SK-N-DZ (cell line): Measurements from ENCODE around the gene LSM7.

ENCODE experiments used
- DNase-seq: peaks from one replicate; pipeline ENCODE4 v3.0.0-alpha.2; 2015; ENCODE audit warnings: low spot score

The LSM7 gene

DNA sequence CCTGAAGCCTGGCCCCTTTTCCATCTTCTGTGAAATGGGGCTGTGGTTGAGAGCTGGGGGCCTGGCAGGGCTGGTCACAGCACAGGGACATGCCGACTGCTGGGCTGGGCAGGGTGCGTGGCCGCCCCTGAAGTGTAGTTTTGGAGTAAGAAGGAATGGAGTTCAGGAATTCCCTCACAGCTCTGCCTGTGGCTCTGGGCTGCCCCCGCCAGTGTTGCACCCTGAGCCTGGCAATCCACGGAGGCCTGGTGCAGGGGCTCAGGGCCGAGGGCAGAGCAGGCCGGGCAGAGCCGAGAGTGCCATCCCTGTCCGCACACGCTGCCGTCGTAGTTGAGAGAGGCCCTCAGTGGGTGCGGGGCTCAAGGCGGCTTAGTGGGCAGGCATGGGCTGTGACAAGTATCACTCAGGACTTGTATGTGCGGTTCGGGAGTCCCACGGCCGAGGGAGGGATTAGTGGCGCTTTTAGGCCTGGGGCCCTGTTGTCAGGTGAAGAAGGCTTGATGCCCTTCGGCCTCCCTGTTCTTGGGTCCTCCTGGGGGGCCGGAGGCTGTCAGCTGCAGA, 9.7 kb upstream of the LSM7 start:
- no peak for DNase-seq

GRCh38 chr19:2337329-2337707, 8.9 kb upstream of the LSM7 start:
- DNase-seq, result peak; percentile 89

GRCh38 chr19:2336528-2337328, 8.3 kb upstream of the LSM7 start:
- no peak for DNase-seq

DNA sequence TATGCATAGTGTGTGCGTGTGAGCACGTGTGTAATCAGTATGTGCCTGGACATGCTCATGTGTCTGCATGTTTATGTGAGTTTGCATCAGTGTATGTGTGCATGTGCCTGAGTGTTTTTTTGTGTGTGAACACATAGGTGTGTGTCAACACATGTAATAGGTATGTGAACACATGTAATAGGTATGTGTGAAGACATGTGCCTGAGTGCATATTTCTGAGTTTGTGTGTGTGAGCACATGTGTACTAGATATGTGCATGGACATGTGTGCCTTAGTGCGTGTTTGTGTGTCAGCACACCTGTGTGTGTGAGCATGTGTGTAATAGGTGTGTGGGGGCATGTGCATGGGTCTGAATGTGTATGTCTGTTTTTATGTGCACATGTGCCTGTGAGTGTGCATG, 7.5 kb upstream of the LSM7 start:
- DNase-seq, result no peak

DNA sequence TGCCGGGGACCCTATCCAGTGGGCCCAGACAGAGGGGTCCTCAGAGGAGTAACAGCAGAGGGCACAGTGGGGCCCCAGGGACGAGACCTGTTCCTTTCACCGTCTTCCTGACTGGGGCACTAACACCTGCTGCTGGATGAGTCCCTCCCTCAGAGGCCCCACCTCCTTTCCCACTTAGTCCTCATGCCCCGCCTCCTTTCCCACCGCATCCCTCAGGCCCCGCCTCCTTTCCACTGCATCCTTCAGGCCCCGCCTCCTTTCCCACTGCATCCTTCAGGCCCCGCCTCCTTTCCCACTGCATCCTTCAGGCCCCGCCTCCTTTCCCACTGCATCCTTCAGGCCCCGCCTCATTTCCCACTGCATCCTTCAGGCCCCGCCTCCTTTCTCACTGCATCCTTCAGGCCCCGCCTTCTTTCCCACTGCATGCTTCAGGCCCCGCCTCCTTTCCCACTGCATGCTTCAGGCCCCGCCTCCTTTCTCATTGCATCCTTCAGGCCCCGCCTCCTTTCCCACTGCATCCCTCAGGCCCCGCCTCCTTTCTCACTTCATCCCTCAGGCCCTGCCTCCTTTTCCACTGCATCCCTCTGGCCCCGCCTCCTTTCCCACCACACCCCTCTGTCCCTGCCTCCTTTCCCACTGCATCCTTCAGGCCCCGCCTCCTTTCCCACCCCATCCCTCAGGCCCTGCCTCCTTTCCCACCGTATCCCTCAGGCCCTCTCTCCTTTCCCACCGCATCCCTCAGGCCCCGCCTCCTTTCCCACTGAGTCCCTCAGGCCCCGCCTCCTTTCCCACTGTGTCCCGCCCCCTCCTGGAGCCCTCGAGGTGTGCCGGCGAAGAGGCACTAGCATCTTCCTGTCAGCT, 6.8 kb upstream of the LSM7 start:
- DNase-seq, result no peak

- no peak for DNase-seq
Measured at GRCh38 chr19:2334426-2334825, 6.0 kb upstream of the LSM7 start.

DNA sequence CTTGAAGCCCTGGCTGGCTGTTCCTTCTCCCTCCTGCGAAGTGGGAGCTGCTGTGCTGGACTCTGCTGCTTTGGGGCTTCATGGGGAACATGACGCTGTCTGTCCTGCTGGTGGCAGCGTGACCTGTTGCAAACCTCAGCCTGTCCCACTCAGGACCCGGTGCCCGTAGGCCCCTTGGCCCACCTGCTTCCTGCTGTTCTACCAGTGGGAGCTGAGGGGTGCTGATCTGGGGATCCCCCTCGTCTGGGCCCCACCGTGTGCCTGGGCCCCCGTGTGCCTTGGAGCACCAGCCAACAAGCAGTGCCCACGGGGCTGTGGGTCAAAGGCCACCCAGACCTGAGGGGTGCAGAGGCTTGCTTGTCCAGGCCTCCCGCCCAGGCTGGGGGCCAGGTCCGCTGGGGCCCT, 5.4 kb upstream of the LSM7 start:
- DNase-seq, result peak; percentile 35

- DNase-seq, result peak; percentile 46
Measured at GRCh38 chr19:2333027-2333806, 4.8 kb upstream of the LSM7 start.

- peak; percentile 47 for DNase-seq
Measured at GRCh38 chr19:2332341-2333026, 4.1 kb upstream of the LSM7 start.

DNA sequence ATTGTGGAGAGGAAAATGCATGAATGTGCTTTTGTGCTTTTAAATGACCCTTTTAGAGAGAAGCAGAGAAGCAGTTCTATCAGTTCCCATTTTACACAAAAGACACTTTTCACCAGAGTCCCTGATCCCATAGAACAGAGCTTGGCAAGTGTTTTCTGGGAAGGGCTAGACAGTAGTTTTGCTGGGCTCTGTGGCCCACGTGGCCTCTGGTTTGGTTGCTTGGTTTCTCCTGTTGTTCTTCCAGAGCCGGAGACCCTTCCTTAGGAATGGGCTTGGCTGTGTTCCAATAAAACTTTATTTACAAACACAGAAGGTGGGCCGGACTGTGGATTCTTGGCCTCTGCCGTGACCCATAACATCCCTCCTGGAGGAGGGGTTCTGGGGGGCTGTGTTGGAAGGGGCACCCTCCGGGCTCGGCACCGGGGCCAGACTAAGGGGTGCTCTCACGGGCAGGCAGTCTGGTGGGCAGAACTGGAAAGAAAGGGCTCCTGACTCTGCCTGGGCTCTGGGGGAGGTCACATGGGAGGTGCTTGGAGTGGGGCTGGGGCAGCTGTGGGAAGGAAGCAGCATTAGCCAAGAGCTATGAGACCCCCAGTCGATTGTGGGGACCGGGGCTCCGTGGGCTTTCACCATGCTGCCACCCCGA, 3.3 kb upstream of the LSM7 start:
- no peak for DNase-seq

GRCh38 chr19:2330632-2331284, 2.4 kb upstream of the LSM7 start:
- DNase-seq, result no peak

GRCh38 chr19:2330255-2330631, 1.9 kb upstream of the LSM7 start:
- no peak for DNase-seq

- no peak for DNase-seq
Measured at GRCh38 chr19:2329501-2329916, 1.1 kb upstream of the LSM7 start.

DNA sequence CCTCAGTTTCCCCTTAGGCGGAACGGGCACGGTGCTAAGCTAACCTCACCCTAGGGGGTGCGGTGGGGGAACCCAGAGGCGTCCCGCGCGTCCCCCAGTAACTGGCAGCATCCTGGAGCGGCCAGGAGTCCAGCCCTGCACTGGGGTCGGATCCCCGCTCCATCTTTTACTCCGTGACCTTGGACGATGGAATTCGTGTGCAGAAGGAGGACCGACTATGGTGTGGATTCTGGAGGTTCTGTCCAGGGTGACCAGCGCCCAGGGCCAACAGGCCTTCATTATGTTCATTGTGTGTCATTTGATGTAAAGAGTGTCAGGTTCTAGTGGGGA, 728 bp upstream of the LSM7 start:
- no peak for DNase-seq

DNA sequence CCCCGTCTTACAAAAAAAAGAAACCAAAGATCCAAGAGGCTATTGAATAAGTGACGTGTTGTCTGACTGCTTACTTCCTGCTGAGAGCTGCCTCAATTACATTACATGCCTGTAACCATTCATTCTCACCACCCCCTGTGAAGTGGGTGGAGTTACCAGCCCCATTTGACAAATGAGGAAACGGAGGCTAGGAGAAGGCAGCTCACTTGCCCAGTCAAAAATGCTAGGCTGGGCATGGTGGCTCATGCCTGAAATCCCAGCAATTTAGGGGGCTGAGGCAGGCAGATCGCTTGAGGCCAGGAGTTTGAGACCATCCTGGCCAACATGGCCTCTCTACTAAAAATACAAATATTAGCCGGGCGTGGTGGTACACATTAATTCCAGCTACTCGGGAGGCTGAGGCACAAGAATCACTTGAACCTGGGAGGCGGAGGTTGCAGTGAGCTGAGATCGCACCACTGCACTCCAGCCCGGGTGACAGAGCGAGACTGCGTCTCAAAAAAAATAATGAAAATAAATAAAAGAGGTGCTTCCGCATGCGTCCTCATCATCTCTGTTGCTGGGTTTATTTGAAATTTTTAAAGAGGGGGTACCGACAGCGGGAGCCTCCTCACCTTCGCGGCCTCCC, 499 bp downstream of the LSM7 start:
- peak; percentile 49 for DNase-seq

DNA sequence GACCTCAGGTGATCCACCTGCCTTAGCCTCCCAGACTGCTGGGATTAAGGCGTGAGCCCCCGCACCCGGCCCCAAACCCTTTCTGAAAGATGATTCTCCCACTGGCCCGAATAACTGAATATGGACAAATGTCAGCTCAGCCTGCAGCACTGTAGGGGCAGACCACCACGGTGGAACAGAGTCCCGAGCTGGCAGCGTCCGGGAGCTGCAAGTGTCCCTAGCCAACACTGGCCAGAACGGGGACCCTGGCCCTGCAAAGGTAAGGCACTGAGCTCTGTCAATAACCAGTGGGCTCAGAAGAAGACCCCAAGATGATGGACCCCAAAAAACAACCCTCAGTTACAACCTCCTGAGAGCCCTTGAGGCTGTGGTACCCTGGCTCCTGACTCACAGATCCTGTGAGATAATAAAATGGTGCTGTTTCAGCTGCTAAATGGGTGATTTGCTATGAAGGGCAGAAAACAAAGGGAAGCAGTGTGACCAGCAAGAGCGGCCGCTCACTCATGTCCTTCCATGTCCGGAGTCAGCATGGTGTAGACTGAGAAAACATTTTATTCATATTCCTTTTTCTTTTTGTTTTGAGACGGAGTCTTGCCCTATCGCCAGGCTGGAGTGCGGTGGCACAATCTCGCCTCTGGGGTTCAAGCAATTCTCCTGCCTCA, 1.6 kb downstream of the LSM7 start:
- no peak for DNase-seq

- DNase-seq, result no peak
Measured at GRCh38 chr19:2325281-2326046, 2.9 kb downstream of the LSM7 start.

DNA sequence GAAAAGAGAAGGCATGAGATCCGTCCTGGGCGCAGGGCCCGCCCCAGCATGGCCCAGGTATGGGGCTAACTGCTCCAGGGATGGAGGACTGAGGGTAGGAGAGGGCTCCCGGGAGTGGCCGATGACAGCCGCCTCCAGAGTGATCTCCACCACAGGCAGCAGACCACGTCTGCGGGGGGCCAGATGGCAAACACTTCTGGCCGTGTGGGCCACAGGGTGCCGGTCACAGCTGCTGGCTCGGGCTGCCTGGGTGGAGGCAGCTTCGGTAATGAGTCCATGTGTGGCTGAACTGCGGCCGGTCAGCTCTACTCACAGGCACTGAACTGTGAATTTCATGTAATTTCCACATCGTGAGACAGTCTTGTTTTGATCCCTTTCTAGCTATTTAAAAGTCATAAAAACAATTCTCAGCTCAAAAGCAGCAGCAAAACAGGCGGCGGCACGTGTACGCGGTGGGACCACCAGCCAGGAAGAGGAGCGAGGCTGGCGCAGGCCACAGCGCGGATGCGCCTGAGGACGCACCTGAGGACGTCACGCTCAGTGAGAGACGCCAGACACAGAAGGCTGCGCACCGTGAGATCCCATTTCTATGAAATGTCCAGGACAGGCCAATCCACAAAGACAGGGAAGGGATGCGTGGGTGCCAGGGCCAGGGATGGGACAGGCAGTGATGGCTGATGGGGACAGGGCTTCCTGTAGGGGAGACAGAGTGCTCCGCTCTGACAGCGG, 4.0 kb downstream of the LSM7 start:
- no peak for DNase-seq
